ENCODE results near the gene ZBTB43.

The ZBTB43 gene

GRCh38 chr9:126851286-126851880 lies 46.5 kb downstream of the ZBTB43 start:
- no peak for DNase-seq (ENCODE audit: extremely low read depth, insufficient read length)
- TF ChIP-seq CTCF (IDR thresholded peaks at IDR 0.05; ENCODE audit: insufficient read depth, low read length, poor library complexity, severe bottlenecking), result no peak
- no peak overlapping the region for H3K4me3 ChIP-seq (replicated peaks; ENCODE audit: low read depth, low read length)
- H3K36me3 ChIP-seq (ENCODE audit: control insufficient read depth, insufficient read depth, low read length), result no peaks in the 10 kb centered on the region
- H3K27me3 ChIP-seq (replicated peaks; ENCODE audit: control insufficient read depth, insufficient read depth, low read length), result peaks cover 3% of the 10 kb centered on the region

GRCh38 chr9:126852086-126852688 lies 47.3 kb downstream of the ZBTB43 start:
- no peak for DNase-seq (ENCODE audit: extremely low read depth, insufficient read length)
- H3K4me3 ChIP-seq (replicated peaks; ENCODE audit: low read depth, low read length), result no peak overlapping the region
- H3K36me3 ChIP-seq (ENCODE audit: control insufficient read depth, insufficient read depth, low read length), result no peaks in the 10 kb centered on the region
- peaks cover 3% of the 10 kb centered on the region for H3K27me3 ChIP-seq (replicated peaks; ENCODE audit: control insufficient read depth, insufficient read depth, low read length)
- no peak for TF ChIP-seq CTCF (IDR thresholded peaks at IDR 0.05; ENCODE audit: insufficient read depth, low read length, poor library complexity, severe bottlenecking)

GRCh38 chr9:126853667-126854066 lies 48.8 kb downstream of the ZBTB43 start:
- H3K27me3 ChIP-seq (replicated peaks; ENCODE audit: control insufficient read depth, insufficient read depth, low read length), result peaks cover 5% of the 10 kb centered on the region
- no peak for DNase-seq (ENCODE audit: extremely low read depth, insufficient read length)
- no peak for TF ChIP-seq CTCF (IDR thresholded peaks at IDR 0.05; ENCODE audit: insufficient read depth, low read length, poor library complexity, severe bottlenecking)
- H3K36me3 ChIP-seq (ENCODE audit: control insufficient read depth, insufficient read depth, low read length), result no peaks in the 10 kb centered on the region
- H3K4me3 ChIP-seq (replicated peaks; ENCODE audit: low read depth, low read length), result no peak overlapping the region

GRCh38 chr9:126854734-126855133 lies 49.9 kb downstream of the ZBTB43 start:
- Histone ChIP-seq H3K27me3 (replicated peaks; ENCODE audit: control insufficient read depth, insufficient read depth, low read length) (peaks cover 5% of the 10 kb centered on the region), H3K4me3 (replicated peaks; ENCODE audit: low read depth, low read length) (no peak overlapping the region), H3K36me3 (ENCODE audit: control insufficient read depth, insufficient read depth, low read length) (no peaks in the 10 kb centered on the region)
- no peak for TF ChIP-seq CTCF (IDR thresholded peaks at IDR 0.05; ENCODE audit: insufficient read depth, low read length, poor library complexity, severe bottlenecking)
- no peak for DNase-seq (ENCODE audit: extremely low read depth, insufficient read length)

- peaks cover 5% of the 10 kb centered on the region for H3K27me3 ChIP-seq (replicated peaks; ENCODE audit: control insufficient read depth, insufficient read depth, low read length)
- no peak for DNase-seq (ENCODE audit: extremely low read depth, insufficient read length)
- TF ChIP-seq CTCF (IDR thresholded peaks at IDR 0.05; ENCODE audit: insufficient read depth, low read length, poor library complexity, severe bottlenecking), result no peak
- H3K36me3 ChIP-seq (ENCODE audit: control insufficient read depth, insufficient read depth, low read length), result no peaks in the 10 kb centered on the region
- no peak overlapping the region for H3K4me3 ChIP-seq (replicated peaks; ENCODE audit: low read depth, low read length)
Observed at GRCh38 chr9:126856326-126856877, 51.6 kb downstream of the ZBTB43 start.

Measured in GM06990 (cell line).